GM10266 (cell line): ENCODE measurements around the gene P2RX1.

ENCODE experiments used
- DNase-seq: peaks from one replicate; pipeline ENCODE4 v3.0.0; 2012; ENCODE audit errors: extremely low spot score
- CTCF ChIP-seq: IDR thresholded peaks from 2 replicates; pipeline ENCODE4 v1.5.1; 2012; ENCODE audit warnings: mild to moderate bottlenecking, low read depth; ENCODE audit not compliant: control insufficient read depth, insufficient read depth; ENCODE audit errors: missing control alignments

Gene P2RX1

DNA sequence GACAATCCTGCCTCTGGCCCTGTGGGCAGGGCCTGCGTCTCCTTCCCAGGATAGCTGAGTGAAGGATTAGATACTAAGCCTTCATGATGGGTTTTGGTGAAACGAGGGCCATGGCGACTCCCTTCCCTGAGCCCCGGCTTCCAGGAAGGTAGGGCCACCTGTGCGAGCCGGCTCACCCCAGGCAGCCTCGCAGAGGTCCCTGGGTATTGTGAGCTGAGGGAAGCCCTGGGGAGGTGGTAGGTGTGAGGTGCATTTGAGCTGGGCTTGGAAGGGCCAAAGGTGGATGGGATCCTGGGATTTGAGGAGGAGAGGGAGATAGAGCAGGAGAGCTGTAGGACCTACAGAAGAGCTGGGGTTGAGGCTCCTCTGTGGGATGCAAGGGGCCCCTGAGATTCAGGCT is 6.5 kb upstream of the P2RX1 start:
- TF ChIP-seq CTCF = no peak
- no peak for DNase-seq

- no peak for DNase-seq
- no peak for TF ChIP-seq CTCF
These were observed 5.4 kb upstream of the P2RX1 start for GRCh38 chr17:3921502-3922319.

- no peak for TF ChIP-seq CTCF
- DNase-seq = no peak
These were observed 4.7 kb upstream of the P2RX1 start for GRCh38 chr17:3921006-3921405.

DNA sequence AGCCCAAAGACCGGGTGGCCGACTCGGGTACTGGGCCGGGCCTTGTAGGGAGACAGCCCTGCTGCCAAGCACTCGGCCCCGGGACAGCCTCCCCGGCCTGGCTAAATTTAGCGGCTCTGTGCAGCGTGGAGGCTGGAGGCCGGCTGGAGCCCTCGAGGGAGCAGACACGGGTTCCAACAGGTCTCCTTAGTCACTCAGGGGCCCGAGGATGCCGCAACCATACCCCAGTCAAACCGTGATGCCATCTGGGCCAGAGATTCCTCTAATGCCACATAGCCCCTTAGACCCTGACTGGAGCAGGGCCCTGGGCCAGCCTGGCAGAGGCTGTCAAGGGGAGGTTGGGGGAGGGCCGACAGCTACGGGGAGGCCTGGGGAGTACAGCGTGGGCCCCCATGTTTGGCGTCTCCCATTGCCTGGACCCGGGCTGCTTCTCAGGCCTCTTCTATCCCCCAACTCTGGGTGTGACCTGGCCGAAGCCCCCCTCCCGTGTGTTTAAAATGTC is 2.9 kb upstream of the P2RX1 start:
- no peak for TF ChIP-seq CTCF
- no peak for DNase-seq

- DNase-seq = no peak
- TF ChIP-seq CTCF = no peak
These were observed 2.3 kb upstream of the P2RX1 start for GRCh38 chr17:3918372-3919122.

GRCh38 chr17:3917391-3917931 is 1.2 kb upstream of the P2RX1 start:
- TF ChIP-seq CTCF = no peak
- no peak for DNase-seq
